OCI-LY7 (cell line): ENCODE measurements around the gene HAS3.

Experiments
- CTCF ChIP-seq: fragments of 200-600 bp; sonication (generic); conservative IDR thresholded peaks from 2 replicates; pipeline ENCODE4 v1.5.1; 2014; ENCODE audit warnings: mild to moderate bottlenecking, antibody characterized with exemption, low read length, moderate library complexity, mixed read lengths
- EZH2phosphoT487 ChIP-seq: fragments of 200-600 bp; sonication (generic); IDR thresholded peaks from 2 replicates; pipeline ENCODE4 v1.6.1; 2018; ENCODE audit warnings: low read depth, borderline replicate concordance, mild to moderate bottlenecking, mixed run types, antibody characterized with exemption, low read length, moderate library complexity, mixed read lengths

GRCh38 chr16:69071036-69071435, 34.4 kb upstream of the HAS3 start:
- TF ChIP-seq CTCF (no peak), EZH2phosphoT487 (no peak)
